BJ (cell line): ENCODE results near the gene PDCD7. TPM values are rescaled to one million over a fixed set of nuclear protein-coding genes. Genes with fewer than 3 reads are reported as not detected.

Experiments used
- CTCF ChIA-PET: fragments of 350-600 bp; formaldehyde crosslinking; extraction: SDS; loops from one replicate; lab custom pipeline; 2021; ENCODE audit warnings: antibody characterized with exemption, inconsistent platforms; lab: Yijun Ruan, JAX
- POLR2A ChIA-PET: fragments of 300-600 bp; sonication (Branson Sonifier 250); formaldehyde crosslinking; extraction: SDS; loops from one replicate; lab custom pipeline; 2021; ENCODE audit warnings: antibody characterized with exemption; lab: Charles Lee
- DNase-seq: peaks from one replicate; pipeline ENCODE4 v3.0.0-alpha.2; 2011; ENCODE audit warnings: low read depth
- H3K27me3 ChIP-seq: 2 replicates; pipeline ENCODE4 v1.6.0; 2011; ENCODE audit warnings: low read length; ENCODE audit not compliant: control insufficient read depth, insufficient read depth
- H3K36me3 ChIP-seq: 2 replicates; pipeline ENCODE4 v1.5.1; 2011; ENCODE audit warnings: low read length; ENCODE audit not compliant: control insufficient read depth, insufficient read depth
- H3K4me3 ChIP-seq: 2 replicates; pipeline ENCODE4 v1.5.1; 2011; ENCODE audit warnings: low read depth, mild to moderate bottlenecking, control low read depth, low read length
- polyA plus RNA-seq: library from polyadenylated mRNA; depleted of rRNA; stranded (reverse); fragments of >200 nt; gene quantifications from 2 replicates; pipeline ENCODE4 v1.2.3, GENCODE V29; 2011
- TF ChIP-seq, protein P1 (sequence below): IDR thresholded peaks from 2 replicates; pipeline ENCODE4 v1.5.1; 2011; ENCODE audit warnings: low read depth, mild to moderate bottlenecking, control low read depth, inconsistent platforms, low read length, moderate library complexity; ENCODE audit not compliant: insufficient read depth

Gene PDCD7
- polyA plus RNA-seq, 1 experiment = 12.0 TPM

DNA sequence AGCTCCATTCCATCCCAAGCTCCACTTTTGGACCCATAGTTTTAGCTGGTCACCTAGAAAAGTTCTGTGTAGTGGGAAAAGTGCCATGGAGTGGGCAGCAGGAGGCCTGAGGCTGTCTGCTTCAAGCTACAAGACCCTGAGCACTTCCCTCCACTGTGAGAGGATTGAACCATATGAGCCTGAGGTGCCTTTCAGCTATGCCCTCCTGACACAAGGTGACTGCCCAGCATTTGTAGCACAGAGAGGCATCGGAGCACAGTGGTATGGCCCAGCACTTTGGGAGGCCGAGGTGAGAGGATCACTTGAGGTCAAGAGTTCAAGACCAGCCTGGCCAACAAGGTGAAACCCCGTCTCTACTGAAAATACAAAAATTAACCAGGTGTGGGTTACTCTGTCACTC lies 61.0 kb downstream of the PDCD7 start:
- ChIA-PET CTCF (interaction anchor here (0.9 to 9.3 kb wide), 4 partner anchors 10 to 39 kb away, joined by 4 to 61 read pairs (median 14); no protein-coding TSS in a partner anchor), POLR2A (no interaction called here)
- no peak overlapping the region for H3K4me3 ChIP-seq
- no peaks in the 10 kb centered on the region; the same call in 1 of the 2 replicates for H3K27me3 ChIP-seq
- no peaks in the 10 kb centered on the region for H3K36me3 ChIP-seq
- TF ChIP-seq, protein P1, sequence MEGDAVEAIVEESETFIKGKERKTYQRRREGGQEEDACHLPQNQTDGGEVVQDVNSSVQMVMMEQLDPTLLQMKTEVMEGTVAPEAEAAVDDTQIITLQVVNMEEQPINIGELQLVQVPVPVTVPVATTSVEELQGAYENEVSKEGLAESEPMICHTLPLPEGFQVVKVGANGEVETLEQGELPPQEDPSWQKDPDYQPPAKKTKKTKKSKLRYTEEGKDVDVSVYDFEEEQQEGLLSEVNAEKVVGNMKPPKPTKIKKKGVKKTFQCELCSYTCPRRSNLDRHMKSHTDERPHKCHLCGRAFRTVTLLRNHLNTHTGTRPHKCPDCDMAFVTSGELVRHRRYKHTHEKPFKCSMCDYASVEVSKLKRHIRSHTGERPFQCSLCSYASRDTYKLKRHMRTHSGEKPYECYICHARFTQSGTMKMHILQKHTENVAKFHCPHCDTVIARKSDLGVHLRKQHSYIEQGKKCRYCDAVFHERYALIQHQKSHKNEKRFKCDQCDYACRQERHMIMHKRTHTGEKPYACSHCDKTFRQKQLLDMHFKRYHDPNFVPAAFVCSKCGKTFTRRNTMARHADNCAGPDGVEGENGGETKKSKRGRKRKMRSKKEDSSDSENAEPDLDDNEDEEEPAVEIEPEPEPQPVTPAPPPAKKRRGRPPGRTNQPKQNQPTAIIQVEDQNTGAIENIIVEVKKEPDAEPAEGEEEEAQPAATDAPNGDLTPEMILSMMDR = no peak
- no peak for DNase-seq

- TF ChIP-seq, protein P1 = no peak
- DNase-seq = no peak
- Histone ChIP-seq H3K4me3 (no peak overlapping the region), H3K36me3 (no peaks in the 10 kb centered on the region), H3K27me3 (peaks cover 4% of the 10 kb centered on the region)
- CTCF ChIA-PET = interaction anchor here (0.9 to 9.3 kb wide), 4 partner anchors 11 to 38 kb away, joined by 4 to 61 read pairs (median 14); no protein-coding TSS in a partner anchor
- POLR2A ChIA-PET = no interaction called here
Measured at GRCh38 chr15:65072027-65072426, 61.6 kb downstream of the PDCD7 start.

DNA sequence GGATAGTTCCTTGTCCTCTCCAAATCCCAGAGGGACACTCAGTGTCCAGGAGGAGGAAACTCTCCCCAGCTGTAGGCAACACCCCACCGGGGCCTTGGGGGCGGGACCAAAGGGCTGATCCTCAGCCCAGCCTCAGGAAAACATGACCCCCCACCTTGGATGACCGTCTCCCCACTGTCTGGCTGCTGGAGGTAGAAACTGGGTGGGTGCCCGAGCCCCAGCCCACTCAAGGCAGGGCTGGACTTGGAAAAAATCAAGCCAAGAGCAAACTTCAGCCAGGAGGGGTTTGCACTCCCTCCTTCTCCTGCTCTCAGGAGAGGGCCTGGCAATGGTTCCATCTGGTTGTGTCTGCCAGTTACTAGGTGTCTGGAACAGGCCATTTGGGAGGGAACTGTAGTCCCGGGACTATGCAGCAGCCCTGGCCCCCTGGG lies 62.2 kb downstream of the PDCD7 start:
- CTCF ChIA-PET = interaction anchor here (9.3 kb wide), 1 partner anchor 16 kb away, joined by 61 read pairs; no protein-coding TSS in a partner anchor
- DNase-seq = no peak
- TF ChIP-seq, protein P1 = no peak

DNA sequence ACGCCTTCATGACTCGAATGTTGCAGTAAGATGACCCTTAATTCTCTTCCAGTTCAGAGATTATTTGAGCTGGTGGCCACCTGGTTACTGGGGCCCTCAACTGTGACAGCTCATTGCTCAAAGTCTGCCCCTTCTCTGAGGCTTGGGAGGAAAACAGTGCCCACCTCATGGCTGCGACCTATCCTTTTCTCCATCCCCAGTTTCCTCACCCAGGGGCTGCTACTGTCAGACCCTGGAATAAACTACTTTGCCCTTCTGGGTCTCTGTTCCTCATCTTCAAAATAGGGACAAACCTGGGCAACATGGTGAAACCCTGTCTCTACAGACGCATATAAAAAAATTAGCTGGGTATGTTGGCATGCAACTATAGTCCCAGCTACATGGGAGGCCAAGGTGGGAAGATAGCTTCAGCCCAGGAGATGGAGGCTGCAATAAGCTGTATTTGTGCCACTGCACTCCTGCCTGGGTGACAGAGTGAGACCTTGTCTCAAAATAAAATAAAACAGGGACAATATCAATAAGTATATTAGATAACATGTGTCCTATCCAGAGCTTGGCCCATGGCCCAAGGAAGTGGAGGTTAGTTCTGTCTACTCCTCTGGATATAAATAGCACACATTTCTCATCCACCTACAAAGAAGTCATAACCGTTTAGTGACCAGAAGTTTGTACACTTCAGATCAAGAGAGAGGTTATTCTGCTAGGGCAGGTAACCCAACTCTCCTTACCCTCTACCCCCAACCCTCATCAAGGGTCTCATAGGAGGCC lies 63.6 kb downstream of the PDCD7 start:
- POLR2A ChIA-PET = no interaction called here
- Histone ChIP-seq H3K27me3 (peaks cover 18% of the 10 kb centered on the region), H3K4me3 (no peak overlapping the region), H3K36me3 (no peaks in the 10 kb centered on the region)
- CTCF ChIA-PET = interaction anchor here (1.2 to 6.5 kb wide), 4 partner anchors 9 to 36 kb away, joined by 6 to 59 read pairs (median 34); partner anchors contain the start of gene KBTBD13
- TF ChIP-seq, protein P1 = no peak
- no peak for DNase-seq

More for the DNA sequence above, 62.2 kb downstream of the PDCD7 start:
- no peak overlapping the region for H3K4me3 ChIP-seq
- no peaks in the 10 kb centered on the region for H3K36me3 ChIP-seq
- peaks cover 9% of the 10 kb centered on the region for H3K27me3 ChIP-seq
- POLR2A ChIA-PET = no interaction called here

- Histone ChIP-seq H3K36me3 (no peaks in the 10 kb centered on the region), H3K27me3 (peaks cover 20% of the 10 kb centered on the region), H3K4me3 (no peak overlapping the region)
- ChIA-PET CTCF (interaction anchor here (1.2 to 6.5 kb wide), 4 partner anchors 10 to 35 kb away, joined by 6 to 59 read pairs (median 34); partner anchors contain the start of gene KBTBD13), POLR2A (interaction anchor here (0.6 kb wide), 1 partner anchor 212 kb away, joined by 4 read pairs; no protein-coding TSS in a partner anchor)
- TF ChIP-seq, protein P1 = no peak
- peak; percentile 91 for DNase-seq
Measured at GRCh38 chr15:65069179-65069578, 64.4 kb downstream of the PDCD7 start.
